ENCODE measurements around the gene FHIT.

GRCh38 chr3:59777066-59777465 lies 1474.2 kb downstream of the FHIT start:
- TF ChIP-seq EZH2phosphoT487 (IDR thresholded peaks at IDR 0.05; ENCODE audit: borderline replicate concordance, low read length), result no peak
- TF ChIP-seq, protein P1, sequence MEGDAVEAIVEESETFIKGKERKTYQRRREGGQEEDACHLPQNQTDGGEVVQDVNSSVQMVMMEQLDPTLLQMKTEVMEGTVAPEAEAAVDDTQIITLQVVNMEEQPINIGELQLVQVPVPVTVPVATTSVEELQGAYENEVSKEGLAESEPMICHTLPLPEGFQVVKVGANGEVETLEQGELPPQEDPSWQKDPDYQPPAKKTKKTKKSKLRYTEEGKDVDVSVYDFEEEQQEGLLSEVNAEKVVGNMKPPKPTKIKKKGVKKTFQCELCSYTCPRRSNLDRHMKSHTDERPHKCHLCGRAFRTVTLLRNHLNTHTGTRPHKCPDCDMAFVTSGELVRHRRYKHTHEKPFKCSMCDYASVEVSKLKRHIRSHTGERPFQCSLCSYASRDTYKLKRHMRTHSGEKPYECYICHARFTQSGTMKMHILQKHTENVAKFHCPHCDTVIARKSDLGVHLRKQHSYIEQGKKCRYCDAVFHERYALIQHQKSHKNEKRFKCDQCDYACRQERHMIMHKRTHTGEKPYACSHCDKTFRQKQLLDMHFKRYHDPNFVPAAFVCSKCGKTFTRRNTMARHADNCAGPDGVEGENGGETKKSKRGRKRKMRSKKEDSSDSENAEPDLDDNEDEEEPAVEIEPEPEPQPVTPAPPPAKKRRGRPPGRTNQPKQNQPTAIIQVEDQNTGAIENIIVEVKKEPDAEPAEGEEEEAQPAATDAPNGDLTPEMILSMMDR (conservative IDR thresholded peaks at IDR 0.05; ENCODE audit: low read depth, low read length), result no peak

Measured in PC-3 (cell line).